Thymus (tissue), 14 donors: ENCODE results near the gene GNPNAT1. TPM values are rescaled to one million over a fixed set of nuclear protein-coding genes. Genes with fewer than 3 reads are reported as not detected.
A peak's percentile ranks its signal among the peaks of the same experiment; 100 is the strongest.

Source experiments
- DNase-seq, 9 donors: peaks; one replicate each; pipeline ENCODE4 v3.0.0-alpha.2; 2013; ENCODE audit warnings: low spot score in 9 of 9, low read depth in 6 of 9, missing footprints in 1 of 9
- H3K27ac ChIP-seq, 2 donors: one replicate each; pipeline ENCODE4 v1.5.1; 2013; ENCODE audit warnings: control low read depth in 1 of 2, low read depth in 1 of 2, low read length in 1 of 2, mild to moderate bottlenecking in 1 of 2, moderate library complexity in 1 of 2
- H3K27me3 ChIP-seq, 2 donors: one replicate each; pipeline ENCODE4 v1.5.1; 2013; ENCODE audit warnings: low read length in 1 of 2; ENCODE audit not compliant: control insufficient read depth in 2 of 2, insufficient read depth in 1 of 2
- H3K36me3 ChIP-seq, 2 donors: one replicate each; pipeline ENCODE4 v1.5.1; 2013; ENCODE audit warnings: low read length in 1 of 2, mild to moderate bottlenecking in 1 of 2, moderate library complexity in 1 of 2; ENCODE audit not compliant: control insufficient read depth in 2 of 2, insufficient read depth in 2 of 2
- H3K4me1 ChIP-seq, 2 donors: one replicate each; pipeline ENCODE4 v1.5.1; 2013; ENCODE audit warnings: low read length in 2 of 2; ENCODE audit not compliant: control insufficient read depth in 2 of 2, insufficient read depth in 2 of 2
- H3K4me3 ChIP-seq, 2 donors: one replicate each; pipeline ENCODE4 v1.5.1; 2013; ENCODE audit warnings: low read length in 2 of 2, control low read depth in 1 of 2, mild to moderate bottlenecking in 1 of 2
- H3K9me3 ChIP-seq, 2 donors: one replicate each; pipeline ENCODE4 v1.5.1; 2013; ENCODE audit warnings: low read length in 1 of 2, mild to moderate bottlenecking in 1 of 2; ENCODE audit not compliant: control insufficient read depth in 2 of 2, insufficient read depth in 1 of 2
- WGBS: extraction: QIAGEN DNeasy Blood & Tissue Kit; methylation state at CpG from one replicate; pipeline ENCODE4 v1.1.7; 2013; 5-methylcytosine and 5-hydroxymethylcytosine counted together
- long read RNA-seq, 10 donors: transcript quantifications; one replicate each; lab custom pipeline, GENCODE V29; 2026
- polyA plus RNA-seq: library from polyadenylated mRNA; stranded (reverse); fragments of 200-250 nt; gene quantifications from one replicate; pipeline ENCODE4 v1.2.3, GENCODE V29; 2013
- total RNA-seq: library from RNA; stranded (reverse); fragments of 120-200 nt; gene quantifications from one replicate; pipeline ENCODE4 v1.2.4, GENCODE V29; 2013
- donor health status: healthy.

GNPNAT1 gene
- 8.2 TPM for total RNA-seq
- 7.6 TPM for polyA plus RNA-seq
- long read RNA-seq, donor 1 = 0 reads
- long read RNA-seq, donor 2 = 0 reads
- long read RNA-seq, donor 3, transcript GNPNAT1-201 (6 exons, 3,860 nt) = major isoform, 5 of 5 reads
- long read RNA-seq, donor 3, partial matches to known transcripts = 0 of 5 reads
- long read RNA-seq, donor 3, other reads (novel, unspliced or antisense) = 0 of 5 reads
- long read RNA-seq, donor 4, partial matches to known transcripts = 0 of 2 reads
- long read RNA-seq, donor 4, other reads (novel, unspliced or antisense) = 0 of 2 reads
- long read RNA-seq, donor 5, transcript GNPNAT1-201 (6 exons, 3,860 nt) = major isoform, 6 of 6 reads
- long read RNA-seq, donor 5, partial matches to known transcripts = 0 of 6 reads
- long read RNA-seq, donor 5, other reads (novel, unspliced or antisense) = 0 of 6 reads
- long read RNA-seq, donor 6, transcript GNPNAT1-201 (6 exons, 3,860 nt) = major isoform, 5 of 5 reads
- long read RNA-seq, donor 6, partial matches to known transcripts = 0 of 5 reads
- long read RNA-seq, donor 6, other reads (novel, unspliced or antisense) = 0 of 5 reads
- long read RNA-seq, donor 7, partial matches to known transcripts = 0 of 3 reads
- long read RNA-seq, donor 7, other reads (novel, unspliced or antisense) = 0 of 3 reads
- long read RNA-seq, donor 8, transcript GNPNAT1-201 (6 exons, 3,860 nt) = major isoform, 5 of 5 reads
- long read RNA-seq, donor 8, partial matches to known transcripts = 0 of 5 reads
- long read RNA-seq, donor 8, other reads (novel, unspliced or antisense) = 0 of 5 reads
- long read RNA-seq, donor 9, partial matches to known transcripts = 0 of 4 reads
- long read RNA-seq, donor 9, other reads (novel, unspliced or antisense) = 0 of 4 reads
- long read RNA-seq, donor 10, partial matches to known transcripts = 0 of 1 reads
- long read RNA-seq, donor 10, other reads (novel, unspliced or antisense) = 0 of 1 reads

GRCh38 chr14:52791223-52792096 lies at the start of gene GNPNAT1:
TSS of gene GNPNAT1 (minus strand) at chr14:52791607. CDS start at chr14:52784650, 6,957 bp downstream.
- peaks cover 3 to 13% of the 10 kb centered on the region in 2 donors for H3K4me1 ChIP-seq
- peak; percentile 24 to 87 (median 68) for DNase-seq
- no peaks in the 10 kb centered on the region for H3K36me3 ChIP-seq
- H3K4me3 ChIP-seq = peak within 1 kb of the TSS; percentile 70 to 80
- H3K27ac ChIP-seq = peak within 1 kb of the TSS; percentile 51 to 65
- 7% methylated on average over 74 of the region's 74 CpGs for WGBS
- no peaks in the 10 kb centered on the region for H3K27me3 ChIP-seq
- no peaks in the 10 kb centered on the region for H3K9me3 ChIP-seq

- H3K4me1 ChIP-seq = no peaks in the 10 kb centered on the region
- WGBS = 79% methylated on average over 3 of the region's 3 CpGs
- no peak for DNase-seq
- no peaks in the 10 kb centered on the region for H3K36me3 ChIP-seq
- no peak overlapping the region for H3K4me3 ChIP-seq
- no peaks in the 10 kb centered on the region for H3K9me3 ChIP-seq
- no peak overlapping the region for H3K27ac ChIP-seq
- H3K27me3 ChIP-seq = no peaks in the 10 kb centered on the region
These were observed 49.5 kb upstream of the GNPNAT1 start for GRCh38 chr14:52840877-52841276.

GRCh38 chr14:52837451-52837850 lies 46.0 kb upstream of the GNPNAT1 start:
- no peaks in the 10 kb centered on the region for H3K4me1 ChIP-seq
- no peaks in the 10 kb centered on the region for H3K36me3 ChIP-seq
- no peak overlapping the region for H3K27ac ChIP-seq
- no peaks in the 10 kb centered on the region for H3K9me3 ChIP-seq
- H3K4me3 ChIP-seq = no peak overlapping the region
- no peaks in the 10 kb centered on the region for H3K27me3 ChIP-seq
- DNase-seq = no peak
- 96% methylated on average over 7 of the region's 7 CpGs for WGBS

GRCh38 chr14:52836063-52836462 lies 44.7 kb upstream of the GNPNAT1 start:
- 96% methylated on average over 9 of the region's 9 CpGs for WGBS
- Histone ChIP-seq H3K27me3 (no peaks in the 10 kb centered on the region), H3K27ac (no peak overlapping the region), H3K4me3 (no peak overlapping the region), H3K36me3 (no peaks in the 10 kb centered on the region), H3K4me1 (no peaks in the 10 kb centered on the region), H3K9me3 (no peaks in the 10 kb centered on the region)
- DNase-seq = no peak

GRCh38 chr14:52835122-52835903 lies 43.9 kb upstream of the GNPNAT1 start:
- no peaks in the 10 kb centered on the region for H3K4me1 ChIP-seq
- H3K4me3 ChIP-seq = no peak overlapping the region
- no peaks in the 10 kb centered on the region for H3K36me3 ChIP-seq
- no peak overlapping the region for H3K27ac ChIP-seq
- WGBS = 98% methylated on average over 12 of the region's 12 CpGs
- no peaks in the 10 kb centered on the region for H3K9me3 ChIP-seq
- H3K27me3 ChIP-seq = no peaks in the 10 kb centered on the region
- no peak for DNase-seq

- Histone ChIP-seq H3K27me3 (no peaks in the 10 kb centered on the region), H3K9me3 (no peaks in the 10 kb centered on the region), H3K36me3 (no peaks in the 10 kb centered on the region), H3K27ac (no peak overlapping the region), H3K4me3 (no peak overlapping the region), H3K4me1 (no peaks in the 10 kb centered on the region)
- WGBS = 92% methylated on average over 1 of the region's 1 CpG
- no peak for DNase-seq
These were observed 43.0 kb upstream of the GNPNAT1 start for GRCh38 chr14:52834440-52834842.

GRCh38 chr14:52833891-52834290 lies 42.5 kb upstream of the GNPNAT1 start:
- 98% methylated on average over 5 of the region's 5 CpGs for WGBS
- Histone ChIP-seq H3K27me3 (no peaks in the 10 kb centered on the region), H3K4me3 (no peak overlapping the region), H3K36me3 (no peaks in the 10 kb centered on the region), H3K9me3 (no peaks in the 10 kb centered on the region), H3K4me1 (no peaks in the 10 kb centered on the region), H3K27ac (no peak overlapping the region)
- no peak for DNase-seq

- no peaks in the 10 kb centered on the region for H3K36me3 ChIP-seq
- no peak for DNase-seq
- WGBS = 86% methylated on average over 7 of the region's 7 CpGs
- no peak overlapping the region for H3K27ac ChIP-seq
- no peaks in the 10 kb centered on the region for H3K27me3 ChIP-seq
- no peak overlapping the region for H3K4me3 ChIP-seq
- no peaks in the 10 kb centered on the region for H3K9me3 ChIP-seq
- no peaks in the 10 kb centered on the region for H3K4me1 ChIP-seq
These were observed 38.2 kb upstream of the GNPNAT1 start for GRCh38 chr14:52829527-52830185.
